ENCODE measurements around the gene TPSB2. TPM values are rescaled to one million over a fixed set of nuclear protein-coding genes. Genes with fewer than 3 reads are reported as not detected.

The TPSB2 gene
- total RNA-seq, 3 donors from 2014 or later = 0.41 to 0.46 TPM; not detected in 1

DNA sequence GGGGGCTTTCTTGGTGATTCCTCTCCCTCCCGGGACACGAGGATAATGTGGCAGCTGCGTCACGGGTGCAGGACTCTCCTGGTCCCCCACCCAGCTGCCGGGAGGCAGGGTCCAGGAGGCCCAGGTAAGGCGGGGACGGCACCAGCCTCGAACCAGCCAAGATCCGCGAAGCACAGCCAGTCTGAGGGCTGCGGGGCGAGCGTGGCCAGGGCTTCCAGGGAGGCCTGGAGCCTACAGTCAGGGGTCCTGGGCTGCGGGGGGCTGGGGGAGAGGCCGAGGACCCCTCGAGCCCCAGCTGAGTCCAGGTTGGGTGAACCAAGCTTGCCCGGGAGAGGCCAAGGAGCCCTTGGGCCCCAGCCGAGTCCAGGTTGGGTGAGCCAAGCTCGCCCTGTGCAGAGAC, 35.8 kb upstream of the TPSB2 start:
- ATAC-seq = no peak
- Mint-ChIP-seq H3K4me3 (no peak overlapping the region), H3K36me3 (ENCODE audit: insufficient read depth) (no peaks in the 10 kb centered on the region), H3K27me3 (ENCODE audit: low read depth) (peaks cover 16% of the 10 kb centered on the region), H3K4me1 (ENCODE audit: low read depth) (no peaks in the 10 kb centered on the region), H3K9me3 (no peaks in the 10 kb centered on the region)
- DNase-seq = no peak

- H3K27me3 Mint-ChIP-seq (ENCODE audit: low read depth) = peaks cover 14% of the 10 kb centered on the region
- DNase-seq (no peak), ATAC-seq (no peak)
- H3K9me3 Mint-ChIP-seq = no peaks in the 10 kb centered on the region
- no peak overlapping the region for H3K4me3 Mint-ChIP-seq
- no peaks in the 10 kb centered on the region for H3K36me3 Mint-ChIP-seq (ENCODE audit: insufficient read depth)
- H3K4me1 Mint-ChIP-seq (ENCODE audit: low read depth) = no peaks in the 10 kb centered on the region
These were observed 35.2 kb upstream of the TPSB2 start for GRCh38 chr16:1265090-1265630.

DNA sequence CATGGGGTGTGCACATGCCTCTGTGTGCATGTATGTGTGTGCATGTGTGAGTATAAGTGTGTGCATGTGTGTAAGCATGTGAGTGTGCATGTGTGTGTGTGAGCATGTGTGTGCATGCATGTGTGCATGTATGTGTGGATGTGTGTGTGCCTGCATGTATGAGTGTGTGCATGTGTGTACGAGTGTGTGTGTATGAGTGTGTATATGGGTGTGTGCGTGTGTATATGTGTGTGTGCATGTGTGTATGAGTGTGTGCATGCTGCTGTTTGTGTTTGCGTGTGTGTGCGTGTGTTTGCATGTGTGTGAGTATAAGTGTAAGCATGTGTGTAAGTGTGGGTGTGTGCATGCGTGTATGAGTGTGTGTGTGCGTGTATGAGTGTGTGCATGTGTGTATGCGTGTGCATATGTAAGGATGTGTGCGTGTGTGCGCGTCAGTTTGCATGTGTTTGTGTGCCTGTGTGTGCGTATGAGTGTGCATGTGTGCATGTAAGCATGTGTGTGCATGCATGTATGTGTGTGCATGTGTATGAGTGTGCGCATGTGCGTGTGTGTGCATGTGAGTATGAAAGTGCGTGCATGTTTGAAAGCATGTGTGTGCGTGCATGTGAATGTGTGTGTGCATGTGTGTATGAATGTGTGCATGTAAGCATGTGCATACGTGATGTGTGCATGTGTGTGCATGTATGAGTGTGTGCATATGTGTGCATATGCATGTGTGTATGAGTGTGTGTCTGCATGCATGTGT, 34.5 kb upstream of the TPSB2 start:
- no peak overlapping the region for H3K4me3 Mint-ChIP-seq
- ATAC-seq (no peak), DNase-seq (no peak)
- no peaks in the 10 kb centered on the region for H3K9me3 Mint-ChIP-seq
- no peaks in the 10 kb centered on the region for H3K36me3 Mint-ChIP-seq (ENCODE audit: insufficient read depth)
- H3K27me3 Mint-ChIP-seq (ENCODE audit: low read depth) = peaks cover 13% of the 10 kb centered on the region
- no peaks in the 10 kb centered on the region for H3K4me1 Mint-ChIP-seq (ENCODE audit: low read depth)

GRCh38 chr16:1263591-1264344, 33.8 kb upstream of the TPSB2 start:
- Mint-ChIP-seq H3K27me3 (ENCODE audit: low read depth) (peaks cover 17% of the 10 kb centered on the region), H3K4me1 (ENCODE audit: low read depth) (peaks cover 5% of the 10 kb centered on the region), H3K4me3 (no peak overlapping the region)

GRCh38 chr16:1262846-1263221, 32.9 kb upstream of the TPSB2 start:
- DNase-seq = no peak
- H3K9me3 Mint-ChIP-seq = no peaks in the 10 kb centered on the region
- H3K27me3 Mint-ChIP-seq (ENCODE audit: low read depth) = peaks cover 22% of the 10 kb centered on the region
- H3K4me3 Mint-ChIP-seq = no peak overlapping the region
- ATAC-seq = no peak
- peaks cover 5% of the 10 kb centered on the region for H3K4me1 Mint-ChIP-seq (ENCODE audit: low read depth)
- no peaks in the 10 kb centered on the region for H3K36me3 Mint-ChIP-seq (ENCODE audit: insufficient read depth)

More at GRCh38 chr16:1263591-1264344, 33.8 kb upstream of the TPSB2 start:
- DNase-seq (no peak), ATAC-seq (no peak)
- H3K36me3 Mint-ChIP-seq (ENCODE audit: insufficient read depth) = no peaks in the 10 kb centered on the region
- no peaks in the 10 kb centered on the region for H3K9me3 Mint-ChIP-seq

DNA sequence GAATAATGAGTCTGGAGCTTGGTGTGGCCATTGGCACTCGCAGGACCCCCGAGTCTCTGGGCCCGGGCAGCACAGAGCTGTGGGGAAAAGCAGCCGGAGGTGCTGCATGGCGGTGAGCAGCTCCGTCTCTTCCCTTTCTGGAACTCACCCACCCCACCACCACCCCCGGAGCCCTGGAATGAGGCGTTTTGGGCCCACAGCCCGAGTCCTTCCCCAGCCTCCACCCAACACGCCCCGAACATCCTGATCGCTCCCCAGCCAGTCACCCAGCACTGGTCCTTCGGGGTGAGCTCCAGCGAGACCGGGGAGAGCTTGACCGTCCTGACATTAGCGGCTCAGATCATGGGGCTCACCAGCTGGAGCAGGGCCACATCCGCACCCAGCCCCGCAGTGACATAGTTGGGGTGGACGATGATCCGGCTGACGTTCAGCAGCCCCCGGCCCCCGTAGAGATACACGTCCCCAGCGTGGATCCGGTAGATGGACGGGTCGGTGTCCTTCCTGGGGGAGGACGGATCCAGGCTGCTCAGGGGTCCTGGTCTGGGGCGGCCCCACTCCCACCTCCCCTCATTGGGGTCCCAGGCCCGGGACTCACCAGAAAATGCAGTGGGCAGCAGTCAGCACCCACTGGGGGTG, 32.3 kb upstream of the TPSB2 start:
- H3K9me3 Mint-ChIP-seq = no peaks in the 10 kb centered on the region
- no peaks in the 10 kb centered on the region for H3K36me3 Mint-ChIP-seq (ENCODE audit: insufficient read depth)
- DNase-seq (no peak), ATAC-seq (no peak)
- peaks cover 24% of the 10 kb centered on the region for H3K27me3 Mint-ChIP-seq (ENCODE audit: low read depth)
- H3K4me1 Mint-ChIP-seq (ENCODE audit: low read depth) = peaks cover 5% of the 10 kb centered on the region
- no peak overlapping the region for H3K4me3 Mint-ChIP-seq

DNA sequence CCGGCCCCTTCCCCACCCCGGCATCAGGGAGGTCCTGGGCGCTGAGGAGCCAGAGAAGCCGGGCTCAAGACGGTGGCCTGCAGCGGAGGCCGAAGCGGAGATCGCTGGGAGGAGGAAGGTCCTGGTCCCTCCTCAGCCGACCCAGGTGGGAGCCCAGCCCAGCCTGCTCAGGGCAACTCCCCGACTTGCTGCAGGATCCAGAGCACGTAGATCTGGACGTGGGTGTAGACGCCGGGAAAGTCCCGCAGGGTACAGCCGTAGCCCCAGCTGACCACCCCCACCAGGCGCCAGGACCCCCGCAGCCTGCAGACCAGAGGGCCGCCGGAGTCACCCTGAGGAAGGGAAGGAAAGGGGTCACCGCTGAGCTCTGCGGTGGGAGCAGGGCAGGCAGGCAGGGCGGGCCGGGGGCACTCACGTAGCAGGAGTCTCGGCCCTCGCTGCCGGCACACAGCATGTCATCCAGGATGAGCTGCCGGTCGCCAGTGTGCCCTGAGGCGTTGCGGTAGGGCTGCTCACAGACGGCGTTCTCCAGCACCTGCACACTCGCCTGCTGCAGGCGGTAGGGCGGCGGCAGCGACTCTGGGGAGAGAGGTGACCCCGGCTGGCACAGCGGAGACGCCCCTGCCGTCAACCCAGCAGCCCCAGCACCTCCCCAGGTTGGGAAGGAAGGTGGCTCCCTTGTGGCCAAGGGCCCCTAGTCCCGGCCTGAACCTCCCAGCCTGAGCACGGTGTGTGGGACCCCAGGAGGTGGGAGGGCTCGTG, 31.3 kb upstream of the TPSB2 start:
- ATAC-seq (peak in 1 of 2 donors; percentile 20), DNase-seq (no peak)
- Mint-ChIP-seq H3K4me3 (no peak overlapping the region), H3K9me3 (no peaks in the 10 kb centered on the region), H3K4me1 (ENCODE audit: low read depth) (peaks cover 5% of the 10 kb centered on the region), H3K27me3 (ENCODE audit: low read depth) (peaks cover 32% of the 10 kb centered on the region), H3K36me3 (ENCODE audit: insufficient read depth) (no peaks in the 10 kb centered on the region)

GRCh38 chr16:1260101-1260680, 30.2 kb upstream of the TPSB2 start:
- peaks cover 32% of the 10 kb centered on the region for H3K27me3 Mint-ChIP-seq (ENCODE audit: low read depth)
- ATAC-seq (no peak), DNase-seq (no peak)
- H3K4me1 Mint-ChIP-seq (ENCODE audit: low read depth) = peaks cover 5% of the 10 kb centered on the region
- H3K4me3 Mint-ChIP-seq = no peak overlapping the region
- no peaks in the 10 kb centered on the region for H3K36me3 Mint-ChIP-seq (ENCODE audit: insufficient read depth)
- no peaks in the 10 kb centered on the region for H3K9me3 Mint-ChIP-seq

GRCh38 chr16:1259760-1260068, 29.7 kb upstream of the TPSB2 start:
- no peaks in the 10 kb centered on the region for H3K9me3 Mint-ChIP-seq
- DNase-seq (no peak), ATAC-seq (no peak)
- no peak overlapping the region for H3K4me3 Mint-ChIP-seq
- H3K36me3 Mint-ChIP-seq (ENCODE audit: insufficient read depth) = no peaks in the 10 kb centered on the region
- H3K27me3 Mint-ChIP-seq (ENCODE audit: low read depth) = peaks cover 32% of the 10 kb centered on the region
- H3K4me1 Mint-ChIP-seq (ENCODE audit: low read depth) = peaks cover 5% of the 10 kb centered on the region

DNA sequence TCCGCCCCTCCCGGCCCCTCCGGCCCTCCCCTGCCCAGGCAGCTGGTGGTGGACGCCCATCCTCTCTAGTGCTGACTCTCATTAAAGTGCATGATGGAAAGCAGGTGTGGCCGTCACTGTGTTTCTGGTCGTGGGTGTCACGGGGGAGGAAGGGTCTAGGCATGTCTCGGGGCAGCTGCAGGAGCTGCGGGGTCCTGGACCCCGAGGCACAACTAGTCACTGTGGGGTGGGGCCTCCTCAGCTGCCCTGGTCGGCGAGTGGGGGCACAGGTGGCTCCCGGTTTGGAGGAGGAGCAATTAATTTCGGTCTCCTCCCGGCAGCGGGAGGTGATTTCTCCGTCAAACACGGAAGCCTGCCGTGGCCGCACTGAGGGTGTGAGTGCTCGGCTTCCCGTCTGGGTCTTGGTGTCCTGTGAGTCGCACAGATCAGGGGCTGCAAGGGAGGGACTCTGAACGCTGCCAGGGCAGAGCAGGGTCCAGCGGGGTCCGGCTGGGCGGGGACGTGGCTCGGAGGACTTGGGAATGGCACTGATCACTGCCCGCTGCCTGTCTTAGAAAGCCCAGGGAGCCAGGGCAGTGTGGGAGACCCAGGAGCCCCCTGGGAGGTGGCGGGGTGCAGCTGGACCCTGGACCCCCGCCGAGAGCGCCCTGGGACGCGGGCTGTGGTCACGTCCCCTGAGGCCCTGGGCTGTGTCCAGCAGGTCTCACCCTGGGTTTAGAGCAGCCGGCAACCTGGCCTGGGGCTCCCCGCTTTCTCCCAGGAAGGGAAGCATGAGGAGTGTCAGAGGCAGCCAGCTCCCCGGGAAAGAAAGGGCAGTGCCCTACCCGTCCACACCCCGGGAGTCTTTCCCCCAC, 29.1 kb upstream of the TPSB2 start:
- no peaks in the 10 kb centered on the region for H3K9me3 Mint-ChIP-seq
- peak overlapping the region; percentile 54 for H3K4me3 Mint-ChIP-seq
- ATAC-seq (no peak), DNase-seq (no peak)
- H3K27me3 Mint-ChIP-seq (ENCODE audit: low read depth) = peaks cover 32% of the 10 kb centered on the region
- H3K36me3 Mint-ChIP-seq (ENCODE audit: insufficient read depth) = no peaks in the 10 kb centered on the region
- peaks cover 5% of the 10 kb centered on the region for H3K4me1 Mint-ChIP-seq (ENCODE audit: low read depth)

DNA sequence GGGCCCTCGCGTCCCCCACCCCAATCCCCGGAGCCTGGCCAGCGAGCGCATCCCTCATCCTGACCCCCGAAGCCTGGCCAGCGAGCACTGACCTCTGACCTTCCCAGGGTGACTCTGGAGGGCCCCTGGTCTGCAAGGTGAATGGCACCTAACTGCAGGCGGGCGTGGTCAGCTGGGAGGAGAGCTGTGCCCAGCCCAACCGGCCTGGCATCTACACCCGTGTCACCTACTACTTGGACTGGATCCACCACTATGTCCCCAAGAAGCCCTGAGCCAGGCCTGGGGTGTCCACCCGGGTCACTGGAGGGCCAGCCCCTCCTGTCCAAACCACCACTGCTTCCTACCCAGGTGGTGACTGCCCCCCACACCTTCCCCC, 28.2 kb upstream of the TPSB2 start:
- H3K9me3 Mint-ChIP-seq = no peaks in the 10 kb centered on the region
- no peak overlapping the region for H3K4me3 Mint-ChIP-seq
- H3K36me3 Mint-ChIP-seq (ENCODE audit: insufficient read depth) = no peaks in the 10 kb centered on the region
- peaks cover 32% of the 10 kb centered on the region for H3K27me3 Mint-ChIP-seq (ENCODE audit: low read depth)
- ATAC-seq (no peak), DNase-seq (no peak)
- H3K4me1 Mint-ChIP-seq (ENCODE audit: low read depth) = peaks cover 5% of the 10 kb centered on the region

GRCh38 chr16:1257561-1258224, 27.7 kb upstream of the TPSB2 start:
- ATAC-seq = no peak

GRCh38 chr16:1256874-1257322, 26.9 kb upstream of the TPSB2 start:
- DNase-seq = no peak
- ATAC-seq = no peak
- Mint-ChIP-seq H3K36me3 (ENCODE audit: insufficient read depth) (no peaks in the 10 kb centered on the region), H3K4me3 (no peak overlapping the region), H3K4me1 (ENCODE audit: low read depth) (peaks cover 5% of the 10 kb centered on the region), H3K9me3 (no peaks in the 10 kb centered on the region), H3K27me3 (ENCODE audit: low read depth) (peaks cover 26% of the 10 kb centered on the region)

More at GRCh38 chr16:1257561-1258224, 27.7 kb upstream of the TPSB2 start:
- Mint-ChIP-seq H3K4me3 (no peak overlapping the region), H3K9me3 (no peaks in the 10 kb centered on the region), H3K36me3 (ENCODE audit: insufficient read depth) (no peaks in the 10 kb centered on the region), H3K4me1 (ENCODE audit: low read depth) (peaks cover 5% of the 10 kb centered on the region), H3K27me3 (ENCODE audit: low read depth) (peaks cover 32% of the 10 kb centered on the region)
- no peak for DNase-seq

Data from activated T-cell treated with anti-CD3 and anti-CD28 coated beads, Interleukin-2, amount 50 U/mL, for 4 hours (primary cell).